Hepatocyte (in vitro differentiated cells): ENCODE results near the gene RAB6A. TPM values are rescaled to one million over a fixed set of nuclear protein-coding genes. Genes with fewer than 3 reads are reported as not detected.
"Not testable (repeated sequence)": the region's sequence is repeated elsewhere in the genome, so short reads cannot be mapped to it uniquely, and the experiment has no call there.

ENCODE experiments used
- DNase-seq: peaks from one replicate; pipeline ENCODE4 v3.0.0-alpha.2; 2016; ENCODE audit warnings: low spot score
- H2AFZ ChIP-seq: fragments of 200-600 bp; sonication (generic); 2 replicates; pipeline ENCODE4 v1.6.0; 2016; ENCODE audit warnings: antibody characterized with exemption, mild to moderate bottlenecking
- H3K27ac ChIP-seq: fragments of 200-600 bp; sonication (generic); 2 replicates; pipeline ENCODE4 v1.5.1; 2016; ENCODE audit warnings: mild to moderate bottlenecking
- H3K27me3 ChIP-seq: fragments of 200-600 bp; sonication (generic); 2 replicates; pipeline ENCODE4 v1.6.1; 2016
- H3K36me3 ChIP-seq: fragments of 200-600 bp; sonication (generic); replicated peaks from 2 replicates; pipeline ENCODE4 v1.5.1; 2016; ENCODE audit warnings: low read depth; ENCODE audit not compliant: insufficient read depth
- H3K4me1 ChIP-seq: fragments of 200-600 bp; sonication (generic); 2 replicates; pipeline ENCODE4 v1.5.1; 2016; ENCODE audit warnings: mild to moderate bottlenecking, moderate library complexity; ENCODE audit not compliant: insufficient read depth
- H3K4me2 ChIP-seq: fragments of 200-600 bp; sonication (generic); 2 replicates; pipeline ENCODE4 v1.6.0; 2016
- H3K4me3 ChIP-seq: fragments of 200-600 bp; sonication (generic); 2 replicates; pipeline ENCODE4 v1.5.1; 2016; ENCODE audit warnings: mild to moderate bottlenecking
- H3K79me2 ChIP-seq: fragments of 200-600 bp; sonication (generic); 2 replicates; pipeline ENCODE4 v1.6.0; 2017; ENCODE audit warnings: mild to moderate bottlenecking
- H3K9me2 ChIP-seq: fragments of 200-600 bp; sonication (generic); replicated peaks from 2 replicates; pipeline ENCODE4 v1.6.0; 2017; ENCODE audit warnings: mild to moderate bottlenecking; ENCODE audit not compliant: insufficient read depth
- H3K9me3 ChIP-seq: fragments of 200-600 bp; sonication (generic); 2 replicates; pipeline ENCODE4 v1.5.1; 2016; ENCODE audit warnings: low read depth, mild to moderate bottlenecking
- H4K20me1 ChIP-seq: fragments of 200-600 bp; sonication (generic); 2 replicates; pipeline ENCODE4 v1.6.0; 2016; ENCODE audit warnings: mild to moderate bottlenecking; ENCODE audit not compliant: insufficient read depth, poor library complexity, severe bottlenecking
- CTCF ChIP-seq: fragments of 200-600 bp; sonication (generic); IDR thresholded peaks from 2 replicates; pipeline ENCODE4 v1.5.1; 2016; ENCODE audit warnings: antibody characterized with exemption, mild to moderate bottlenecking; ENCODE audit not compliant: poor library complexity
- EZH2 ChIP-seq: fragments of 200-600 bp; sonication (generic); IDR thresholded peaks from 2 replicates; pipeline ENCODE4 v1.6.1; 2016; ENCODE audit warnings: antibody characterized with exemption, mild to moderate bottlenecking, borderline replicate concordance
- EZH2phosphoT487 ChIP-seq: fragments of 200-600 bp; sonication (generic); IDR thresholded peaks from one replicate; pipeline ENCODE4 v1.6.1; 2018; ENCODE audit warnings: antibody characterized with exemption, mild to moderate bottlenecking, low read depth, moderate library complexity; ENCODE audit not compliant: unreplicated experiment, severe bottlenecking
- WGBS: methylation state at CpG from one replicate; pipeline ENCODE4 v1.1.6; 2016; ENCODE audit warnings: low lambda C conversion rate; ENCODE audit errors: missing lambda C conversion rate; 5-methylcytosine and 5-hydroxymethylcytosine counted together
- polyA plus RNA-seq: library from polyadenylated mRNA; unstranded; fragments of >200 nt; fragmentation: Nextera tagmentation; extraction: Ambion mirVana; gene quantifications from 2 replicates; pipeline ENCODE4 v1.2.1, GENCODE V29; 2016
- total RNA-seq: library from RNA; depleted of rRNA; stranded (reverse); fragments of >200 nt; gene quantifications from 2 replicates; pipeline ENCODE4 v1.2.3, GENCODE V29; 2014

The RAB6A gene
- total and polyA plus RNA-seq, 2 experiments from 2014 or later = 85.8 to 99.5 TPM

- no peak overlapping the region for H3K4me2 ChIP-seq
- no peaks in the 10 kb centered on the region for H3K36me3 ChIP-seq
- H3K9me3 ChIP-seq = no peaks in the 10 kb centered on the region
- H3K4me3 ChIP-seq = no peak overlapping the region
- H2AFZ ChIP-seq = no peak overlapping the region
- H3K27ac ChIP-seq = no peak overlapping the region
- peaks cover 89% of the 10 kb centered on the region for H4K20me1 ChIP-seq
- no peaks in the 10 kb centered on the region for H3K4me1 ChIP-seq
- TF ChIP-seq EZH2 (no peak), CTCF (no peak), EZH2phosphoT487 (no peak)
- no peak for DNase-seq
- no peaks in the 10 kb centered on the region for H3K9me2 ChIP-seq
- H3K27me3 ChIP-seq = no peaks in the 10 kb centered on the region
- WGBS = 97% methylated on average over 7 of the region's 7 CpGs
- peaks cover 100% of the 10 kb centered on the region for H3K79me2 ChIP-seq
Observed at GRCh38 chr11:73743045-73743444, 17.8 kb downstream of the RAB6A start.

- H3K36me3 ChIP-seq, H3K4me1 ChIP-seq, H3K9me2 ChIP-seq, H2AFZ ChIP-seq, DNase-seq, H3K27me3 ChIP-seq, H3K4me2 ChIP-seq, H3K9me3 ChIP-seq, H3K4me3 ChIP-seq, H3K27ac ChIP-seq: not testable (repeated sequence)
- peaks cover 100% of the 10 kb centered on the region for H3K79me2 ChIP-seq
- WGBS = 97% methylated on average over 7 of the region's 7 CpGs
- H4K20me1 ChIP-seq = peaks cover 88% of the 10 kb centered on the region
Observed at GRCh38 chr11:73735959-73736358, 24.9 kb downstream of the RAB6A start.

- H3K27me3 ChIP-seq = no peaks in the 10 kb centered on the region
- peaks cover 87% of the 10 kb centered on the region for H4K20me1 ChIP-seq
- H3K27ac ChIP-seq = no peak overlapping the region
Observed at GRCh38 chr11:73734993-73735392, 25.9 kb downstream of the RAB6A start.

GRCh38 chr11:73734011-73734410 is 26.9 kb downstream of the RAB6A start:
- H3K9me3 ChIP-seq, DNase-seq, H3K4me1 ChIP-seq, H3K9me2 ChIP-seq, H3K27ac ChIP-seq, H3K27me3 ChIP-seq, H2AFZ ChIP-seq, H3K4me3 ChIP-seq, H3K36me3 ChIP-seq, H3K4me2 ChIP-seq: not testable (repeated sequence)
- H4K20me1 ChIP-seq = peaks cover 80% of the 10 kb centered on the region
- H3K79me2 ChIP-seq = peaks cover 100% of the 10 kb centered on the region
- 88% methylated on average over 8 of the region's 8 CpGs for WGBS

More at GRCh38 chr11:73734993-73735392, 25.9 kb downstream of the RAB6A start:
- no peaks in the 10 kb centered on the region for H3K9me2 ChIP-seq
- no peak overlapping the region for H3K4me2 ChIP-seq
- DNase-seq = no peak
- no peak overlapping the region for H2AFZ ChIP-seq
- H3K79me2 ChIP-seq = peaks cover 100% of the 10 kb centered on the region
- no peaks in the 10 kb centered on the region for H3K9me3 ChIP-seq
- H3K36me3 ChIP-seq = no peaks in the 10 kb centered on the region
- no peak overlapping the region for H3K4me3 ChIP-seq
- no peaks in the 10 kb centered on the region for H3K4me1 ChIP-seq
- TF ChIP-seq EZH2phosphoT487 (no peak), CTCF (no peak), EZH2 (no peak)

GRCh38 chr11:73732936-73733335 is 27.9 kb downstream of the RAB6A start:
- not testable (repeated sequence) for H2AFZ ChIP-seq
- peaks cover 73% of the 10 kb centered on the region for H4K20me1 ChIP-seq

More at GRCh38 chr11:73732936-73733335, 27.9 kb downstream of the RAB6A start:
- H3K36me3 ChIP-seq, H3K9me3 ChIP-seq, H3K27ac ChIP-seq, H3K27me3 ChIP-seq, H3K4me1 ChIP-seq, H3K4me2 ChIP-seq, H3K9me2 ChIP-seq, DNase-seq, H3K4me3 ChIP-seq: not testable (repeated sequence)
- peaks cover 98% of the 10 kb centered on the region for H3K79me2 ChIP-seq
- 79% methylated on average over 7 of the region's 7 CpGs for WGBS
